Astrocyte of the spinal cord (primary cell): ENCODE results near the gene BAHCC1.

Source experiments
- DNase-seq: peaks from one replicate; pipeline ENCODE4 v3.0.0; 2011; ENCODE audit warnings: low read depth, low spot score
- H3K4me3 ChIP-seq: 2 replicates; pipeline ENCODE4 v1.5.1; 2011; ENCODE audit warnings: low read depth, mild to moderate bottlenecking, low read length, moderate library complexity
- in situ Hi-C: cut with HindIII; loops from 2 replicates; pipeline ENCODE4 v1.10.0; 2017; ENCODE audit warnings: low sequenced_read_pairs
- TF ChIP-seq, protein P1 (sequence below): IDR thresholded peaks from 2 replicates; pipeline ENCODE4 v1.5.1; 2012; ENCODE audit warnings: low read depth, mild to moderate bottlenecking, low read length, inconsistent platforms

The BAHCC1 gene

DNA sequence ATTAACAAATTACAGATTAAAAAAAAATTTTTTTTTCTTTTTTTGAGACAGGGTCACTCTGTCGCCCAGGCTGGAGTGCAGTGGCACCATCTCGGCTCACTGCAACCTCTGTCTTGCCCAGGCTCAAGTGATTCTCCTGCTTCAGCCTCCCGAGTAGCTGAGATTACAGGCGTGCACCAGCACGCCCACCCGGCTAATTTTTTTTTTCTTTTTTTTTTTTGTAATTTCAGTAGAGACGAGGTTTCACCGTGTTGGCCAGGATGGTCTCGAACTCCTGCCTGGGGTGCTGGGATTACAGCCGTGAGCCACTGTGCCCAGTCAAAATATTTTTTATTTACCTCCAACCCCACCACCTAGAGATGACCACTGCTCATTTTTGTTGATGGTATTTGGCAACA, 91.8 kb downstream of the BAHCC1 start:
- TF ChIP-seq, protein P1, sequence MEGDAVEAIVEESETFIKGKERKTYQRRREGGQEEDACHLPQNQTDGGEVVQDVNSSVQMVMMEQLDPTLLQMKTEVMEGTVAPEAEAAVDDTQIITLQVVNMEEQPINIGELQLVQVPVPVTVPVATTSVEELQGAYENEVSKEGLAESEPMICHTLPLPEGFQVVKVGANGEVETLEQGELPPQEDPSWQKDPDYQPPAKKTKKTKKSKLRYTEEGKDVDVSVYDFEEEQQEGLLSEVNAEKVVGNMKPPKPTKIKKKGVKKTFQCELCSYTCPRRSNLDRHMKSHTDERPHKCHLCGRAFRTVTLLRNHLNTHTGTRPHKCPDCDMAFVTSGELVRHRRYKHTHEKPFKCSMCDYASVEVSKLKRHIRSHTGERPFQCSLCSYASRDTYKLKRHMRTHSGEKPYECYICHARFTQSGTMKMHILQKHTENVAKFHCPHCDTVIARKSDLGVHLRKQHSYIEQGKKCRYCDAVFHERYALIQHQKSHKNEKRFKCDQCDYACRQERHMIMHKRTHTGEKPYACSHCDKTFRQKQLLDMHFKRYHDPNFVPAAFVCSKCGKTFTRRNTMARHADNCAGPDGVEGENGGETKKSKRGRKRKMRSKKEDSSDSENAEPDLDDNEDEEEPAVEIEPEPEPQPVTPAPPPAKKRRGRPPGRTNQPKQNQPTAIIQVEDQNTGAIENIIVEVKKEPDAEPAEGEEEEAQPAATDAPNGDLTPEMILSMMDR = no peak
- in situ Hi-C loops = no loop called here
- H3K4me3 ChIP-seq = no peak overlapping the region
- DNase-seq = no peak

DNA sequence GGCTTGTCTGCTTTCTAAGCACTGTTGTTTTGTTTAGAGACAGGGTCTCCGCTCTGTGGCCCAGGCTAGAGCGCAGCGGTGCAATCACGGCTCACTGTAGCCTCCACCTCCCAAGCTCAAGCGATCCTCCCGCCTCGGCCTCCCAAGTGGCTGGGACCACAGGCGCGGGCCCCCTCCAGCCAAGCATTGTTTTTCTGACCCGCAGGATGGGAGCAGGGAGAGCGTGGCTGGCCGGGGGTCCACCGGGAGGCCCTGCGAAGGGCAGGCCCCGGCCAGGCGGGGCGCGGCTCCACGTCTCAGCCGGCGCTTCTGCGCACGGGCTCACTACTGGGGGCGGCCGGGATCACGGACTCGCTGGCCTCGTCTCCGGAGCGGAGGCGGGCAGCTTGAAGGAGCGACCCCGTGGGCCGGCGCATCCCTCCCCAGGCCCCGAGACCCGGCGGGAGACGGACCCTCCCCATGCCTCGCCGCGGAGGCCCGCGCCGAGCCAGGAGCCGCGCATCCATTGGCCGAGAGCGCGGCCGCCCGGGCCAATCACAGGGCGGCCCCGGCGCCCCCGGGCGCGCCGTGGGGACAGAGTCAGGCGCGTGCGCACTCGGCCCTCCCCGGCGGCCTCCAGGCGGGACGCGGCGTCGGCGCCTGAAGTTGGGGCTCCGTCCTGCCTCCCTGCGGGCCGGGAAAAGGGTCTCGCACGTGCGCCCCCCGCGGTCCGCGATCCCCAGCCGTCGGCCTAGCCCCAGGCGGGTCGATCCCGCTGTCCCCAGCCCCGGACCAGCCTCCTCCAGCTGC, 92.4 kb downstream of the BAHCC1 start:
- peak; percentile 57 for DNase-seq
- in situ Hi-C loops = no loop called here
- TF ChIP-seq, protein P1 = no peak
- H3K4me3 ChIP-seq = peak overlapping the region; percentile 41

DNA sequence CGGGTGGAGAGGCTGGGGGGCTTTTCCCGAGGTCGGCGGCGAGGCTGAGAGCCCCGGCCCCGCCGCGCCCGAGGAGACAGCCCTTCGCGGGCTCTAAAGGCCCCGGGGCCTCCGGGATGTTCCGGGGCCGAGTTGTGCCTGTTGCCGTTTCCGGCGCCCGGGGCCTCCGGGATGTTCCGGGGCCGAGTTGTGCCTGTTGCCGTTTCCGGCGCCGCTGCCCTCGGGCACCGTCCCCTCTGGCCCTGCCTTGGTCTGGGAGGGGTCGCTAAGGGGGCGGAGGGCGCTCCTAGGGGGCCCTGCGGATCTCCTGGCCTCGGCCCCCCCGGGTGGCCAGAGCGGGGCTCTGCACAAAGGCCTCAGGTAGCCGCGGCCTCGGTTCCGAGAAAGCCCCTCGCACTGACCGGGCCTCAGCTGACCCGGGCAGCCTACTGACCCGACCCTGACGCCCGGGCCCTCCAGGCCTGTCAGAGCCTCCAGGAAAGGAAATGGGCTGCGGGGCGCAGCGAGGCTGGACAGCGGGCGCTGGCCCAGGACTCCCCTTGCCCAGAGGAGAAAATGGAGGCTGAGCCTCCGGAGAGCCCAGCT, 93.1 kb downstream of the BAHCC1 start:
- in situ Hi-C loops = no loop called here
- no peak for DNase-seq
- H3K4me3 ChIP-seq = peak overlapping the region; percentile 41
- TF ChIP-seq, protein P1 = no peak

DNA sequence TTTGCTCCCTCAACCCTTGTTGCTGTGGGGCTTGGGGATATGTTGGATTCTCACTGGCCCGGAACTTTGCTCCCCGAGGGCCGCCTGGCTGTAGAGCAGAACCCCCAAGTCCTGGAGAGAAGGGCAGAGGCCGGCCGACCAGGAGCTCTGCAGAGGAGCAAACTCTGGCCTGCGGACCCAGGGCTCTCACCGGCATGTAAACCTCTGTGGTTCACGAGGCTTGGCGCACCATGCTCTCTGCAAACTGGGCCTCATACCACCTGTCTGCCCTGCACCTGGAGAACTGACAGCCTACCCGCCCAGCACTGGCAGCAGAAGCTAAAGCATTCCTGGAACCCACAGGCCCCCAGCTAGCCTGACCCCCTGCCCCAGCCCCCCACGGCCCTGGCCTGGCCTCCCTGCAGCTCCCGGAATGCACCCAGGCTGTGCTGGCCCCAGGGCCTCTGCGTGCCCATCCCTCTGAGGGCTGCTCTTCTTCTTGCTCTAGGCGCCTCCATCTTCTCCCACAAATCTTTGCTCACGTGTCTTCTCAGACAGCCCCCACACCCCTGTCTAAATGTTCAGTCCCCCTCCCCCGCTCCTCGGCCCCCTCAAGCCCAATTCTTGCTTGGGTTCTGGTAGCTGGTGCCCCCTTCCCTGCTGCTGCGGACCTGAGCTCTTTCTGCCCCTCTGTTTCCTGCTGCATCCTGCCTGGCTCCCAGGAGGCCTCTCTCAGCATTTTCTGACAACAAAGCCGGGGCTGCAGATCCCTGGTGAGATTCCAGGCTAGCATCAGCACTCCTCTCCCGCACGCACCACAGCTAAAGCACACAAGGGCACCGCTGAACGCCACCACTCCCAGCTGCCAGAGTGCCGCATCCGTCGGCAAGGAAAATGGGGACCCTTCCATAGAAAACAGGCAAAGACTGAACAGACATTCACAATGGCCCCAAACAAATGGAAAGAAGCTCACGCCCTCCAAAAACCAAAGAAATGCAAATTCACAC, 94.0 kb downstream of the BAHCC1 start:
- H3K4me3 ChIP-seq = no peak overlapping the region
- in situ Hi-C loops = no loop called here
- DNase-seq = no peak
- TF ChIP-seq, protein P1 = no peak

DNA sequence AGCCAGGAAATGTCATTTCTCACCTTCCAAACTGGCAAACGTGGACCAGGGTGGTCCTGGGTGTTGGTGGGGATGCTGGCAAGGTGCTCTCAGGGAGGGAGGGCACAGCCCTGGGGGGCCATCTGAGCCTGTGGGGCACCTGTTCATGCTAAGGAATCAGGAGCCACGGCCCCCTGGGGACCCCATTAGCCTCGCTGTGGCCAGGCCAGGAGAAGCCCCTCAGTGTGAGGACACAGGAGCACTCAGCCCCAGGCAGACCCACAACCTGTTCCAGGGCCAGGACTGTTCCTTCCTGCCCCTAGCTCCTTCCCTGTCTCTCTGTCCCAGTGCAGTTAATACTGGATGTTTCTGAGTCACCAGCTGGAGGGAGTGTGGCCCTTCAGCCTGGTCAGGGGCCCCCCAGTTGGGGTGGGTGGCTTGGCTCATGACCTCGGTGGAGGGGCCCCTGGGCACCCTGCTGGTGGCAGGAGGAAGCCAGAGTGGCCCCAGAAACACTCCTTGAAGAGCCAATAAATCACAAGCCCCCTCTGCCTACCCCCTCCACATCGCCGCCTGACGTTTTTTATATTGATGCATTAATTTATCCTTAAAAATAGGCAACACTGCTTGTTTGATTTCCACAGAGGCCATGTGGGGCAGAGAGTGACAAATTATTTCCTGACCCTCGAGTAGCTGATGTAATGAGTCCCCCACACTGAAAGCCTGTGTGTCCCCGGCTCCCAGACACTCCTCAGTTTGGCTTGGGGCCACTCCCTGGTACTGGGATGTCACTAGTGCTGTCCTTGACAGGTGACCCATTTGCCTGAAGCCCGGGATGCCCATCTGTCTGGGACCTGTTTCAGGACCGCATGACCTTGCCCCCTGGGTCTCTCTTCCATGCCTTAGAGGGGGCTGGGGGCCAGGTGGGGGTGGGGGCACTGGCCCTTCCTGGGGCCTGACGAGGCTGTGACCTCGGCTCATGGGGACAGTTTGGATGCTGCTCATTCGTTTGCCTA, 95.0 kb downstream of the BAHCC1 start:
- in situ Hi-C loops = no loop called here
- H3K4me3 ChIP-seq = no peak overlapping the region
- TF ChIP-seq, protein P1 = no peak
- DNase-seq = no peak

DNA sequence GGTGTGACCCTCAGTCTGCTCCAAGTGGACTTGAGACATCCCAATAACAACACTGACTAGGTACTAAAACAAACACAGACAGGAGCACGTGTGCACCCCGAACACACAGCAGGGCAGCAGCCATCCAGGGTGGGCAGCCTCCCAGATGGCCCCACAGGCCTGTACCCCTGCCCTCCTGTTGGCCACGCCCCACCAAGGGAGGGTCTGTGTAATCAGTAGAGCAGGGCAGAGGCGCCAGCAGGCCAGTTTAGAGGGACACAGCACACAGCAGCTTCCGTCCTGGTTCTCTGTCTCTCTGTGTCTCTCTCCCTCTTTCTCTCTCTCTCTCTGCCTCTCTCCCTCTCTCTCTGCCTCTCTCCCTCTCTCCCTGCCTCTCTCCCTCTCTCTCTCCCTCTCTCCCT, 95.9 kb downstream of the BAHCC1 start:
- no peak overlapping the region for H3K4me3 ChIP-seq
- in situ Hi-C loops = no loop called here
- TF ChIP-seq, protein P1 = no peak
- no peak for DNase-seq
